DMS79 treated with DMSO at 0.1 percent for 48 hours (cell line): Measurements from ENCODE around the gene HNRNPUL1.
"Not testable (repeated sequence)": the region's sequence is repeated elsewhere in the genome, so short reads cannot be mapped to it uniquely, and the experiment has no call there.

ENCODE experiments used
- DNase-seq: peaks from one replicate; lab custom pipeline; 2025; lab: John Stamatoyannopoulos, UW

The HNRNPUL1 gene

DNA sequence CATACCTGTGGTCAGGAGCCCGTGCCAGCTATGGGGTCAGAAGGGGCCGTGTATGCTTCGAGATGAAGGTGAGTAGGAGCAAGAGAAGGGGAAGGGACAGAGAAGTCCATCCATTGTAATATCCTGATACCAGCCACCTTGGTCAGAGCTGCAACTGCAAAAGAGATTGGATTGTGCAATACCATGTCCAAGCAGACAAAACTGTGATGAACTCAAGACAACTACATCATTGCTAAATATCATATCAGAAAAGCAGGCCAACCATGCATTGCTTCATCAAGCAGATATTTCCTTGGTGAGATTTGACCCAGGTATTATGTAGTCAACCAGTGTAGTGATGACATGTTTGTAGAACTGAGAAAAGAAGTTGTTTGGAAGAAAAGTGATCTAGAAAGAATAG is 12.1 kb downstream of the HNRNPUL1 start:
- no peak for DNase-seq

DNA sequence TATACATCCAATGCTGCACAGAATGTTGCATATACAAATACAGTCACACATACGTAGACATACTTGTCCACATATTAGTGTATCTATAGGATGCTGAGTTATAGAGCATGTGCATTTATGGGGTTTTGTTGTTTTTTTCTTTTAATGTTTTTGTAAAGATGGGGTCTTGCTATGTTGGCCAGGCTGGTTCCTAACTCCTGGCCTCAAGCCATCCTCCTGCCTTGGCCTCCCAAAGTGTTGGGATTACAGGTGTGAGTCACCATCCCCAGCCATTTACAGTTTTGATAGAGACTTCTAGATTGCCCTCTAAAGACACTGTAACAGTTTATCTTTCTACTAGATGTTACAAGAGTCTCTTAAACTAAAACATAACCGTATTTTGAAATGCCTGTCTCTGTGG is 14.3 kb downstream of the HNRNPUL1 start:
- DNase-seq = no peak

DNA sequence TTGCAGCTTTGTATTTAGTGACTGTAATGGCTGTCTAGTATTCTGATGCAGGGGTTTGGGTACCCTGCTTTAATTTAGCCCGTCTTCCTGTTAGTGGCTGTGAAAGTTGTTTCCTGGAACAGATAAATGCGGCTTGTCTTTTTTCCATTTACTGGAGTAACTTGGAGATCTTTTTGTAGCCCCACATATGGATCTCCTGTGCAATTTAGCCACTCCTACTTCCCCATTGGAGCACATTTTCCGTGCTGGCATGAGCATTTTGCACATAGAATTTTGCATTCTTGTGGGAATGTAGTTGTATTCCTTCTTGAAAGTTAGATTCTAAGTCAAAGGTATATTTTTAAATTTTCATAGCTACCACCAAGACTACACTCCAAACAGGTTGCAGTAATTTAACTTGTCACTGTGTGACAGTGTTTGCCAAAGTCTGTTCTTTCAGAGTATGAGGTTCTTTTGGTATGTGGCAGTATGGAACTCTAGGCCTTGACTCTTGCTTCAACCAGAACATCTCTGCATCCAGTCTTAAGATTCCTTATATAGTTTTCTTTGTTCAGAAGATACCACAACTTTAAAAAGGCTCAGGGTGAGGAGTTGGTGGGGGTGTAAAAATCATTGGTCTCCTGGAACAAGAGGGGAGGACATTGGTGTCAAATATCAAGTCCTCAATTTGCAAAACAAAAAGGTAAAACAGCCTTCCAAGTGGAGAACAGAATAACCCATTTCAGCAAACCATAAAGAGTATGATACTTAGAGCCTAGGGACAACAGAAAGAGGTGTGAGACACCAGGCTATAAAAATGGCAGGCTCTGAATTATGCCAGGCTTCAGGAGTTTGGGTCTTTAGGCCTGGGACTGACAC is 24.7 kb downstream of the HNRNPUL1 start:
- no peak for DNase-seq

DNA sequence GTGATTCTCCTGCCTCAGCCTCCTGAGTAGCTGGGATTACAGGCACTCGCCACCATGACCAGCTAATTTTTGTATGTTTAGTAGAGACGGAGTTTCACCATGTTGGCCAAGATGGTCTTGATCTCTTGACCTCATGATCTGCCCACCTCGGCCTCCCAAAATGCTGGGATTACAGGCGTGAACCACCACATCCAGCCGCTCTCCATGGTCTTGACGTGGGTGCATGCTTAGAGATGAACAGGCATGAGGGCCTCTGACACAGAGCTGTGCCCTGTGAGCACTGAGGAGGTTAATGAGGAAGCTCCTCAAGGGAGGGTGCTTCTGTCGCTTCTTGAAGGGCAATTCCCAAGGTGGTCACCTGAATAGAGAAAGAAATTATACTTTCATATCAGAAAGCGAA is 25.6 kb downstream of the HNRNPUL1 start:
- not testable (repeated sequence) for DNase-seq

DNA sequence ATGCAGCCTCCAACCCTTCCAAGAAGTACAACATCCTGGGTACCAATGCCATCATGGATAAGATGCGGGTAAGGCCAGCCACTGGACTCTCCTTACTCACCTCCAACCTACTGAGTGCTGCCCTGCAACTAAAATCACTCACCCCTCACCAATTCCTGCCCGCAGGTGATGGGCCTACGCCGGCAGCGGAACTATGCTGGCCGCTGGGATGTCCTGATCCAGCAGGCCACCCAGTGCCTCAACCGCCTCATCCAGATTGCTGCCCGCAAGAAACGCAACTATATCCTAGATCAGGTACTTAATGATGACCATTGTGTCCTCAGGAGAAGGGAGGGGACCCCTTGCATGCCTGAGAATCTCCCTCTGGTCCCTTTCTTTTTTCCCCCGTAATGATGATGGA is 30.2 kb downstream of the HNRNPUL1 start:
- DNase-seq = no peak

DNA sequence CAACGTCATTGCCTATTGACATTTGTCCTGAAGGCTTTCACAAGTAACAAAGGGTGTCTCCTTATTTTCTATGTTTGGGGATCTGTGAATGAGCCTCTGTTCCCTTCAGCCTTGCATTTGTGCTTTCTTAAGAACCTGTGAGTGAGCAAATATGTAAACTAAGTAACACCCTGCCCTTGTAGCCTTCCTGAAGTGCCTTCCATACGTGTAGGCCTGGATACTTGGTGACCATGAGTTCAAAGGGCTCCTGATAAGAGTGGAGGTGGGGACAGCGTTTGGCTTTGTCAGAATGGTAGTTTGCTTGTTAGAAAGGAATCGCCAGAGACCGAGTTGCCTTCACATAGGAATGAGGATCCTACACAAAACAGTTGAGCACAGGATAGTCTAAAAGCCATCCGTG is 31.3 kb downstream of the HNRNPUL1 start:
- DNase-seq = no peak

DNA sequence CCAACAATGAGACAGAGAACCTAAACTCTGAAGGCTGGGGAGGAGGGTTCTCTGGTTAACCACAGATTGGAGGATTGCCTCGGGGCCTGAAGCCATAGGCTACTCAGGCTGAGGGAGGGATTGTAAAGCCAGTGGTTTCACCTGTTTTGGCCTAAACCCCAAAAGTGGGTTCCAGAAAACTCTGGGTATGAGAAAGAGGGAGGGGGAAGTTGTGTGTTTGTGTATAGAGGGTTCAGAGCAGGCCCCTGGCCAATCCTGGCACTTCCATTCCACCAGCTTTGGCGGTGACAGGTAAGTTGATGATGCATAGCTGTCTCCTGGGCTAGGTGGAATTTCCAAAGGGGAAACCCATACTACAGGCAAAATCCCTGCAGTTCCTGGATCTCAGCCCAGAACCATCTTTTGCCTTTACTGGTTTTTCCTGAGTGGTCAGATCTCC is 32.3 kb downstream of the HNRNPUL1 start:
- no peak for DNase-seq

DNA sequence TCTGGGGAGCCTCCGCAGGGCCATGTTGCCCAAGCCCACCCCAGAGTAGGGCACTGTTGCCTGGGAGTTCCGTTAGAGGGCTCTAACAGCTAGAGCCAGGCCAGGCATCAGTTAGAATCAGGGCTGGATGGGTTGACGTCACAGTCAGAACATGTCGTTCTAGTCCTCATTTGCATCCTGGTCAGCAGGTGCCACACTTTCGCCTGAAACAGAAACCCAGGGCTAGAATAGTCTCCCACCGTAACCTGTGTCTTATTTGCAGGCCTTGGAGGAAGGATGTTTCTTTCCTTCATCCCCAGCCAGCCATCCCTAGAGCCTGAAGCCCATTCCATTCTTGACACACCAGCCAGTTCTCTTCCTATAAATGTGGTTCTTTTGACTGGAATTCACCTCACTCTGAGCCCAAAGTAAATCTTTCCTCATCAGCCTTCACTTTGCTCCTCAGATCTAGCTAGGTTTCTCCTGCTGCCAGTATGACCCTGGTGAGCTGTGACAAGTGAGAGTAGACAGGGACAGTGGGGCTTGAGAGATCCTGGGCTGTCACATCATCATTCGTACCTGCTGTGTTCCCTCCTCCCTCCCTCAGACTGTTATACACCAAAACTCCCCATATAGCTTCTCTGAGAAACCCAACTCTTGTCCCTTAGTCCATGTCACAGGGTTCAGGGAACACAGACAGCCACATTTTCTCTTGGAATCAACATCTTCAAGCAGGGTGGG is 33.6 kb downstream of the HNRNPUL1 start:
- no peak for DNase-seq

DNA sequence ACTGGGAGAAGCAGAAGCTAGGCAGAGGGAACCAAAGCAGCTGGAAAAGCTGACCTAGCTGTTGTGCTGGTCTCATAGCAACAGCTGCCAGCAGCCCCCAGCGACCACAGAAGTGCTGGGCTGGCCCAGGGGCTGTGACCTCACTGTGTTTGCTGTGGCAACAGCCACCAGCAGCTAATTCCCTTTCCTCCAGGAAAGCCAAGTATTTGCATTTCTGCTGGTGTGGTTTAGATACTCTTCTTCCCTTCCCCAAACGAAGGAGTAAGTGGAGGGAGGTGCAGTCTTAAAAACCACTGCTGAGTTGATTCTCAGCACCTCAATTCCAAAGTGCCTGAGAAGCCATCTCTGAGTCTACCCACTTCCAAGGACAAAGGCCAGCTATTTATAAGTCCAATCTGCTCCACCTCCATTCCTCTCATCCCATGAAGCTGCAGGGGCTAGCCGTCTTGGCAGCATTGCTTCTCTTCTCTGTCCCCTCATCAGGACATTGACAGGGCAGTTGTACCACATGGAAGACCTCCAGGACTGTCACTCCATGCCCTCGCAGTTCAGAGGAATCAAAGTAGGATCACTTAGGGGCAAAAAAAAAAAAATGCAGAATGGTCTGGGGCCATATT is 34.3 kb downstream of the HNRNPUL1 start:
- DNase-seq = peak; percentile 4

DNA sequence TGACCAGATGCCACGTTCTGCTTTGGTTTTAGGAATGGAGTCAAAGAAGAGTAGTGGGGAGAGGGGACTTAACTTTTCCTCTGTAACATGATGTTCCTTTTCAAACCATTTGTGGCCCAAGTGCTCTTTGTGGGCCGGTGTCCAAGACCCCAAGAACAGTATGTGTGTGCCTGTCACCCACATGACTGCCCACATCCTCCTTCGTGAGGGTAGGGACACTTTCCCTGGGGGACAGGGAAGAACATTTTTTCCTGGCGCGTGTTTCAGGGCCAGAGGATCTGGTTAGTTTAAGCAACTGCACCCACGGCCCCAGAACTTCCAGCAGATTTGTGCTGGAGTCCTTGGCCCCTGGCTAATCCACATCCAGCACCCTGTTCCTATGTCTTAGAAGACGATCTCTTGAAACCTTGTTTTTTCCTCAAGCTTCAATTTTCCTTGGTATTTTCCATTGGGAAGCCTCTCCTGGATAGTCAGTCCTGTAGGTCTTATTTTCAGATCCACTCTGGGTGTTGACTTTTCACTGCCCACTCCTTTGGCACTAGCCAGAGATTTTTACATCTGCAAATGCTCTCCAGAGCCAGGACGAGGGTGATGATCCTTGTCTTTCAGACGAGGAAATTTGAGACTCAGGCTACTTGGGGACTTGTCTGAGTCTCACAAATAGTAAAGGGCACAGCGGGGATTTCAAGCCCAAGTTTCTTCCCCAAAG is 35.0 kb downstream of the HNRNPUL1 start:
- DNase-seq = no peak

DNA sequence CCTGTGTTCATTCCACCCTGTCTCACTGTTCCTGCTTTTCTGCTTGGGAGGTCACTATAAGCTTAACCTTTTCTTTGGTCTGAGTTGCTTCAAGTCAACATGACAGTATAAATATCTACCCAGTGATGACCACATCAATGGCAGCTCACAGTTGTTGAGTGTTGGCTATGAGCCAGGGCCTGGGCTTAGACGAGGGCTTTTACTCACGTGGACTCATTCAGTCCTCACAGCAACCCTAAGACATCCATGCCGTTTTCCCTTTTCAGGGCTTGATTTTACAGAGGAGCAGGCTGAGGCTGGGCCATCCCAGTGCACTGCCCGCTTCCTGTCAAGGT is 35.5 kb downstream of the HNRNPUL1 start:
- peak; percentile 16 for DNase-seq

DNA sequence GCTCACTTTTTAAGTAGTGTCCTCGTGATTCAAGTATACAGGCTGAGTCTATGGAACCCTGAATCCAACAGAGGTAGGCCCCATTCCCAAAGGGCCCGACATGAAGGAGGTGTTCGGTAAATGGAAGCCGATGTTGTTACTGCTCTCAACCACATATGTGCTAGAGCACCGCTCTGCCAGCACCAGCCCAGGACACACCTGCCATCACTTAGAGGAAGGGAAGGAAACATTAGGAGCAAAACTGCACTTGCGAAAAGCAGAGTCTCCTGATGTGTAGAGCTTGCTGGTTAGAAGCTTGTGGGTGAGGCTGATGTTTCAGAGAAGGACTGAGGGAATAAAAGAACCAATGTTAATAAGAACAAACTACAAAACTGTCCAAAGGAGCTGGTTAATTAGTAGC is 36.4 kb downstream of the HNRNPUL1 start:
- no peak for DNase-seq

DNA sequence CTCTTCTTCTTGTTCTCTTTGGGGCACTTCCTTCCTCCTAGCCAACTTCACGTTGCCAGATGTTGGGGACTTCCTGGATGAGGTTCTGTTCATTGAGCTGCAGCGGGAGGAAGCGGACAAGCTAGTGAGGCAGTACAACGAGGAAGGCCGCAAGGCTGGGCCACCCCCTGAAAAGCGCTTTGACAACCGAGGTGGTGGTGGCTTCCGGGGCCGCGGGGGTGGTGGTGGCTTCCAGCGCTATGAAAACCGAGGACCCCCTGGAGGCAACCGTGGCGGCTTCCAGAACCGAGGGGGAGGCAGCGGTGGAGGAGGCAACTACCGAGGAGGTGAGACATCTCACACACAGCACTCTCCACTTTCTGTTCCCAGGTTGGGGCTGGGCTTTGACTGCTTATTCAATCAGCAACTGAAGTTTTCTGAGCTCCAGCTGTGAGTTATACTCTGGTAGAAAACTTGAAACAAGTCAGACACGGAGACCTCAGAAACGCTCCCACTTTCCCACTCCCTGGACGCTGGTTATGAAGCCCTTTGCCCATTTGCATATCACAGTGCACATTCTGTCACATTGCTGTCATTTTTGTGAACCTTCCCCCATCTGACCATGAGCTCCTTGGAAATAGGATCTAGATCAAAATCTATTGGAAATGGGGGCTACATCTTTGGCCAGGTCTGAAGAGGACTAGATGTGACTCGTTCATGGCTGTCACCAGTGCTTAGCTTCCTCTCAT is 38.6 kb downstream of the HNRNPUL1 start:
- DNase-seq = no peak

DNA sequence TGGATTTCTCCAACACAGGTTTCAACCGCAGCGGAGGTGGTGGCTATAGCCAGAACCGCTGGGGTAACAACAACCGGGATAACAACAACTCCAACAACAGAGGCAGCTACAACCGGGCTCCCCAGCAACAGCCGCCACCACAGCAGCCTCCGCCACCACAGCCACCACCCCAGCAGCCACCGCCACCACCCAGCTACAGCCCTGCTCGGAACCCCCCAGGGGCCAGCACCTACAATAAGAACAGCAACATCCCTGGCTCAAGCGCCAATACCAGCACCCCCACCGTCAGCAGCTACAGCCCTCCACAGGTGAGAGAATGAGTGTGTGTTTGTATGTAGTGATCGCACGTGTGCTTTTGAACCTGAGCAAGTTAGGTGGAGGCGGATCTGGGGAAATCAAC is 39.8 kb downstream of the HNRNPUL1 start:
- DNase-seq = no peak

DNA sequence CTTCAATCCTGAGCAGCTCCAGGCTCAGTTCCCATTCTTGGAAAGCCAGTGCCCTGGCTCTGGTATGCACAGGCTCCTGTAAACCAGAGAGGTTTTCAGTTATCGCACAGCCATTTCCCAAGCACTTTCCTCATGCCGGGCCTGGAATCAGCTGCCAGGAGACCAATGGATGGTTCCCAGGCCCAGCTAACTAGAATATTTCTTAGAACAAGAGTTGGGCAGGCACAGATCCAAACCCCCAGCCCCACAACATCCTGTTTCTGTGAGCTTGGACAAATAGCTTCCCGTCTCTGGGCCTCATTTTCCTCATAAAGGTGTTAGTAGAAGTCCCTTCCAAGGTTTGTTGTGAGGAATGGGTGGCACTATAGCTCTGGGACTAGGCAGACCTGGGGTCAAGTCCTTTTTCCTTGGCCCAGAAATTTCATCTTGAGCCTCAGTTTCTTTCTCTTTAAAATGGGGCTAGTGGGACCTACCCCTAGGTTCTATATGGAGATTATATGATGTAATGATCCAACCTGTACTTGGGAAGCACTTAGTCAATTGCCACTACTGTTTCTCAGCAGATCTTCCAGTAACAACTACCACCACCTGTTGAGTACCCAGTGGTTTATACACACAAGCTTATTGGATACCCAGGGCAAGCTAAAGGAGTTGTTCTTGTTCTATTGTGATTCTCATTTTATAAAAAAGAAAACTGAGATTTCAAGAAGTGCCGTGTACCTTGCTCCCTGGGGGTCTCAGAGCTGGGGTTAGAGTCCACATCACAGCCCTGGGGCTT is 40.7 kb downstream of the HNRNPUL1 start:
- no peak for DNase-seq

DNA sequence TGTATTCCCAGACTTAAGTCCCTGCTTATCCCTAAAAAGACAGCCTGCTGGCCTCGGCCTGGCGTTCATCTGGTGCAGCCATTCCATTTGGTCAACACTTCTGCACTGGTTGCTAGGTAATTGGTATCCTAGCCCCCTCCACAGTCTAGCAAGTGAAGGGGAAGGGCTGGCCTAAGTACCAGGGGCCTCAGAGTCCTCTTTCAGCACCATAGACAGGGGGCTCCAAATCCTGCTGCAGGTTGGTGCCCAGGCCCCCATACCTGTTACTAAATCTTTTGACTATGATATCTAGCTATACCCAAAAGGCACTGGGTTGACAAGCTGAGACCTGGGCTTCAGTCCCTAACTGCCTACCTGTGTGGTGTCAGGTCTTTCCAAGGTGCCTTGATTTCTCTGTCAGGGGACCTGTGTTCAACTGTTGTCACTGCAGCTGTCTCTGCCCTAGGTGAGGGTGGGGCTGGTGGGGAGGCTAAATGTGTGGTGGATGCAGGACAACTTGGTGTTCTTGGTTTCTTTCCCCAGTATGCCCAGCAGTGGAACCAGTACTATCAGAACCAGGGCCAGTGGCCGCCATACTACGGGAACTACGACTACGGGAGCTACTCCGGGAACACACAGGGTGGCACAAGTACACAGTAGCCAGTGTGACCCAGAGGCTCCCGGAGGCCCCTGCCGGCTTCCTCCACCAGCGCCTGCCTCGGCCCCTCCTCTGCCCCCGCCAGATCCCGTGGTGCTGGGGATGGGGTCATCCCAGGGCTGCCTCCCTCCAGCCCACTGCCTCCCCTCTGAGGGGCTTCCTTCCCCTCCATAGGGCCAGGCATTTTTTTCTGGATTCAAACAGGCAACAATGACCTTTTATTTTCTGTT is 42.0 kb downstream of the HNRNPUL1 start:
- DNase-seq = no peak

DNA sequence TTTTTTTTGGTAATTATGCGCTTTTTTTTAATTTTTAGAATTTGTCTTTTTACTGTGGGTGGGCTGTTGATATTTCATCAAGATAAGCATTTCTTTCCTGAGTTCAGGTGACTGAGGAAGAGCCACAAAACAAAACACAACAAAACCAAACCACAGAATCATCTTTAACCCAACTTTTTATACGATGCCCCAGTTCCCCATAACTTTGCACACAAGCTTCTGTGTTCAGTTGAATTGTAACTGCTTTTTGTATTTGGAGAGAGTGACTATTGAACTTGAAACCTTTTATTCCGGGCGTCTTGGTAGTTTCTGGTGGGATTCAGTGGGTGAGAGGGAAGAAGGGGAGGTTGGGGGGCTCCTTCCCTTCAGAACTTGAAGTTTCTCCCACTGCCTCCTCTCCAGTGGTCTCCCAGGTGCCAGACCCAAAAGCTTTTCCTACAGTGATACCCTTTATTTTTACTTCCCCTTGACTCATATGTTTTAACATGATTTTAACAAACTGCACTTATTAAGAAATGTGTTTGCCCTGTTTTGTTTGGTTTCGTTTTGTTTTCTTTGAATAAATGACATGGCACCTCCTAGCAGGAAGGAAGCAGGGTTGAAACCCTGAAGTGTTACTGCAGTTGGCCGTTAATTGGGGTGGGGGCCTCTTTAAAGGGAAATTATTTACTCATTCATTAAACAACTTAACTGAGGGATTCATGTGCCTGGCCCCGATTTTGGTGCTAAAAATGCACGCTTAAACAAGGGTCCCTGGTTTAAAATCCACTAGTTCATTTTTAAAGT is 43.1 kb downstream of the HNRNPUL1 start:
- DNase-seq = no peak

DNA sequence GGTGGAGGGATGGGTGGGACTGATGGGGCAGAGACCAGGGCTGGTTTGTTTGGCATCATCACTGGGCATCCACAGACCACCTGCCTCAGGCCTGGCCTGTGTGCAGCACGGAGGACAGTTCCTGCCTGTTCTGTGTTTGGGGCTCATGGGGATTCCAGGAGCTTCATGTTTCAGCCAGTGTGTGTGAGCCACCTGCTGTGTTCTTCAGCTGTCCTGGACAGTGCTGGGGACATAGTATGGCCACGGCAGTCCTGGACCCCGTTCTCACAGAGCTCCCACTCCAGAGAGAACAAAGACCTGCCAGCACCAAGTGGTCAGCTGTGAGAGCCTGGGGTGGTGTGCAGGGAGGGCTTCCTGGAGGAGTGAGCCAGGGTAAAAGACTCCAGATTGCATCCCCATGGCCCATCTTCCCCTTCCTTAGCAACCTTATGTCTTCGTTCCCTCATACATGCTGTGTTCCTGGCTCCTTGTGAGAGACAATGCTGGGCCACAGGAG is 43.8 kb downstream of the HNRNPUL1 start:
- DNase-seq = no peak
